A549 (cell line): ENCODE results near the gene DHDDS. TPM values are rescaled to one million over a fixed set of nuclear protein-coding genes. Genes with fewer than 3 reads are reported as not detected.

Source experiments
- ATAC-seq, 2 experiments: fragments of 200-7000 bp in 1 of 2; fragments of >200 bp in 1 of 2; cut with Nextera tagmentation in 1 of 2; cut with Tn5 transposase in 1 of 2; 3 replicates each; pipeline versions ENCODE4 v1.8.0 to v1.9.1; 2018 to 2020; ENCODE audit warnings: mild to moderate bottlenecking in 1 of 2, moderate library complexity in 1 of 2
- CTCF ChIA-PET: fragments of 300-600 bp; sonication (Branson Sonifier 250); formaldehyde crosslinking; extraction: SDS; loops from one replicate; lab custom pipeline; 2021; ENCODE audit warnings: antibody characterized with exemption, inconsistent platforms; lab: Yijun Ruan, JAX
- POLR2A ChIA-PET: fragments of 350-600 bp; formaldehyde crosslinking; extraction: SDS; loops from one replicate; lab custom pipeline; 2021; ENCODE audit warnings: antibody characterized with exemption, inconsistent platforms; lab: Yijun Ruan, JAX
- DNase-seq, 2 experiments: peaks; one replicate each; pipeline versions ENCODE4 v3.0.0 to v3.0.0-alpha.2; 2011 to 2016; ENCODE audit warnings: low read depth in 1 of 2, low spot score in 1 of 2
- FAIRE-seq: peaks from 2 replicates; lab custom pipeline; 2011; peaks lifted over from hg19 to GRCh38; lab: Jason Lieb, UNC
- H3K27ac ChIP-seq, 2 experiments: fragments of >200 bp; sonication (Bioruptor Twin); formaldehyde crosslinking; 3 replicates each; pipeline ENCODE4 v1.5.1; 2016 to 2017
- H3K4me1 ChIP-seq: fragments of >200 bp; sonication (Bioruptor Twin); formaldehyde crosslinking; 3 replicates; pipeline ENCODE4 v1.6.1; 2016
- H3K4me2 ChIP-seq: fragments of >200 bp; sonication (Bioruptor Twin); formaldehyde crosslinking; 3 replicates; pipeline ENCODE4 v1.6.1; 2016
- H3K4me3 ChIP-seq: fragments of >200 bp; sonication (Bioruptor Twin); formaldehyde crosslinking; 3 replicates; pipeline ENCODE4 v1.5.1; 2016
- H3K9me3 ChIP-seq: fragments of >200 bp; sonication (Bioruptor Twin); formaldehyde crosslinking; 3 replicates; pipeline ENCODE4 v1.6.1; 2016
- CEBPB ChIP-seq, 2 experiments: fragments of >200 bp in 1 of 2; sonication (Bioruptor Twin) in 1 of 2; formaldehyde crosslinking in 1 of 2; IDR thresholded peaks; 2 replicates each; pipeline ENCODE4 v1.6.1; 2012 to 2016
- CHD4 ChIP-seq: fragments of 200-600 bp; sonication (generic); IDR thresholded peaks from 2 replicates; pipeline ENCODE4 v1.6.1; 2016; ENCODE audit warnings: antibody characterized with exemption, mild to moderate bottlenecking, borderline replicate concordance
- EHF ChIP-seq: fragments of 250-450 bp; sonication (Bioruptor Pico); IDR thresholded peaks from 2 replicates; pipeline ENCODE4 v1.5.0; 2020; ENCODE audit warnings: mild to moderate bottlenecking
- EHMT2 ChIP-seq: fragments of 200-600 bp; sonication (generic); IDR thresholded peaks from 2 replicates; pipeline ENCODE4 v1.6.1; 2016; ENCODE audit warnings: antibody characterized with exemption, low read depth, mild to moderate bottlenecking, moderate library complexity
- ESRRA ChIP-seq: fragments of 150-350 bp; IDR thresholded peaks from 2 replicates; pipeline ENCODE4 v1.6.1; 2014; ENCODE audit warnings: mild to moderate bottlenecking, low read length, borderline replicate concordance
- FOXS1 ChIP-seq: fragments of 250-450 bp; sonication (Bioruptor Pico); IDR thresholded peaks from 2 replicates; pipeline ENCODE4 v1.5.0; 2020; ENCODE audit warnings: mild to moderate bottlenecking, moderate library complexity
- GATA3 ChIP-seq: IDR thresholded peaks from 2 replicates; pipeline ENCODE4 v1.6.1; 2012; ENCODE audit warnings: borderline replicate concordance
- HDAC2 ChIP-seq: fragments of 200-600 bp; sonication (generic); IDR thresholded peaks from 2 replicates; pipeline ENCODE4 v1.6.1; 2016
- HEYL ChIP-seq: fragments of 250-450 bp; sonication (Bioruptor Pico); IDR thresholded peaks from 2 replicates; pipeline ENCODE4 v1.8.0; 2021; ENCODE audit warnings: mild to moderate bottlenecking, moderate library complexity
- KDM1A ChIP-seq: fragments of 200-600 bp; sonication (generic); IDR thresholded peaks from 2 replicates; pipeline ENCODE4 v1.6.1; 2016; ENCODE audit warnings: low read depth, mild to moderate bottlenecking
- KDM5A ChIP-seq: fragments of 200-600 bp; sonication (generic); IDR thresholded peaks from 2 replicates; pipeline ENCODE4 v1.6.1; 2016; ENCODE audit warnings: antibody characterized with exemption, mild to moderate bottlenecking
- MAFK ChIP-seq: fragments of 450-650 bp; IDR thresholded peaks from 2 replicates; pipeline ENCODE4 v1.6.1; 2014; ENCODE audit not compliant: partially characterized antibody
- MAZ ChIP-seq: fragments of 150-350 bp; IDR thresholded peaks from 2 replicates; pipeline ENCODE4 v1.6.1; 2014; ENCODE audit warnings: antibody characterized with exemption, low read depth, low read length, borderline replicate concordance
- MYC ChIP-seq: IDR thresholded peaks from 2 replicates; pipeline ENCODE4 v1.6.1; 2012; ENCODE audit warnings: mild to moderate bottlenecking, inconsistent platforms, low read length, improper control_type of control experiment, borderline replicate concordance
- NR3C1 ChIP-seq: fragments of >200 bp; sonication (Bioruptor Twin); formaldehyde crosslinking; IDR thresholded peaks from 3 replicates; pipeline ENCODE4 v1.6.1; 2017
- PHF8 ChIP-seq: fragments of 200-600 bp; sonication (generic); IDR thresholded peaks from 2 replicates; pipeline ENCODE4 v1.6.1; 2016; ENCODE audit warnings: low read depth, mild to moderate bottlenecking, antibody characterized with exemption, moderate library complexity, borderline replicate concordance
- RFX5 ChIP-seq: fragments of 450-650 bp; IDR thresholded peaks from 2 replicates; pipeline ENCODE4 v1.7.1; 2014; ENCODE audit warnings: antibody characterized with exemption, mild to moderate bottlenecking, moderate library complexity
- TFCP2L1 ChIP-seq: fragments of 250-450 bp; sonication (Bioruptor Pico); IDR thresholded peaks from 2 replicates; pipeline ENCODE4 v1.5.0; 2021; ENCODE audit warnings: mild to moderate bottlenecking
- TP53 ChIP-seq: fragments of 250-450 bp; sonication (Bioruptor Pico); IDR thresholded peaks from 2 replicates; pipeline ENCODE4 v1.5.0; 2021; ENCODE audit warnings: mild to moderate bottlenecking, moderate library complexity
- ZC3H11A ChIP-seq: fragments of 450-650 bp; IDR thresholded peaks from 2 replicates; pipeline ENCODE4 v1.6.1; 2014; ENCODE audit warnings: antibody characterized with exemption, mild to moderate bottlenecking
- ZSCAN20 ChIP-seq: fragments of 250-450 bp; sonication (Bioruptor Pico); IDR thresholded peaks from 2 replicates; pipeline ENCODE4 v1.8.0; 2022; ENCODE audit warnings: mild to moderate bottlenecking, moderate library complexity
- WGBS: methylation state at CpG from one replicate; pipeline ENCODE4 v1.1.6; 2017; ENCODE audit errors: missing lambda C conversion rate; 5-methylcytosine and 5-hydroxymethylcytosine counted together
- polyA plus RNA-seq, 4 experiments: library from polyadenylated mRNA; depleted of rRNA in 3 of 4; stranded (reverse); fragments of >200 nt; fragmentation: RNase III in 1 of 4; extraction: RNeasy Plus Mini Kit Qiagen cat#74134 plus additional on column Dnase treatment in 1 of 4; gene quantifications; 2 replicates in 3 of 4; 3 replicates in 1 of 4; pipeline ENCODE4 v1.2.3, GENCODE V29; 2011 to 2017
- TF ChIP-seq, protein P1 (sequence below): fragments of >200 bp; sonication (Bioruptor Twin); formaldehyde crosslinking; IDR thresholded peaks from 2 replicates; pipeline ENCODE4 v1.6.1; 2016
- TF ChIP-seq, protein P2 (sequence below): IDR thresholded peaks from 2 replicates; pipeline ENCODE4 v1.6.1; 2012; ENCODE audit warnings: low read depth, borderline replicate concordance
- TF ChIP-seq, protein P3 (sequence below): IDR thresholded peaks from 2 replicates; pipeline ENCODE4 v1.6.1; 2012
- TF ChIP-seq, protein P4 (sequence below): fragments of 250-450 bp; sonication (Bioruptor Pico); IDR thresholded peaks from 2 replicates; pipeline ENCODE4 v1.5.0; 2020; ENCODE audit warnings: low read depth, mild to moderate bottlenecking, moderate library complexity
- TF ChIP-seq, protein P5 (sequence below): fragments of 150-350 bp; IDR thresholded peaks from 2 replicates; pipeline ENCODE4 v1.6.1; 2014; ENCODE audit warnings: low read depth, mild to moderate bottlenecking, low read length

Gene DHDDS
- polyA plus RNA-seq, 2 of the 4 experiments (the other 2 are of a cell fraction) = 26.0 to 27.3 TPM

DNA sequence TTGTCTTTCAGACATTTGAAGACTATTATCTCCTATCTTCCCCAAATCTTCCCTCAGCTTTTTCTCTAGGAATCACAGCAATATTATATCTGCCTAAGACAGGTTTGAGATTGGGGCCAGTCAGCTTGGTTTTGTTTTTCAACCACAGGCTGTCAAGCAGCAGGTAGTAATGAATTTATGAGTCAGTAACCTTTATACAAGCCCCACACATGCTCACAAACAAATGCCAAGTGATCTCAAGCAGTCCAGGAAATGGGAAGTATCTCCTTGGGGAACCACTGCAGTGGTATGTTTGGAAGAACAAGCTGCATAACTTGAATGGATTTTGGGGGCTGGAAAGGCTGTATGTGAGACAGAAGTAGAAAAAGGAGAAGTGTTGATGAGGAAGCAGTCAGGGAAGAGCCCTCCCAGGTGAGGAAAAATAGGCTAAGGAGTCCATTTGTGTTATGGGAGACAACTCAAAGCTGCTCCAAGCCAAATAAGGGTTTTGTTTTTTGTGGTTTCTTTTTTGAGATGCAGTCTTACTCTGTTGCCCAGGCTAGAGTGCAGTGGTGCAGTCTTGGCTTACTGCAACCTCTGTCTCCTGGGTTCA, 2.1 kb downstream of the DHDDS start:
- no peak overlapping the region for H3K27ac ChIP-seq
- peaks cover 9% of the 10 kb centered on the region; the same call in 1 of the 3 replicates for H3K4me1 ChIP-seq
- no peak for DNase-seq
- ChIA-PET POLR2A (no interaction called here), CTCF (interaction anchor here (1.2 to 2.3 kb wide), 2 partner anchors 36 to 43 kb away, joined by 3 to 8 read pairs; no protein-coding TSS in a partner anchor)
- no peak overlapping the region for H3K4me2 ChIP-seq
- no peak for FAIRE-seq
- H3K9me3 ChIP-seq = no peaks in the 10 kb centered on the region
- H3K4me3 ChIP-seq = no peak overlapping the region
- no peak for TF ChIP-seq GATA3
- no peak for TF ChIP-seq KDM5A
- TF ChIP-seq TFCP2L1 = no peak
- no peak for TF ChIP-seq KDM1A
- no peak for TF ChIP-seq TP53
- TF ChIP-seq ZSCAN20 (CRISPR knock-in tag) = no peak
- no peak for TF ChIP-seq CEBPB (IDR thresholded peaks at IDR 0.05)
- no peak for TF ChIP-seq NR3C1
- TF ChIP-seq MYC = no peak
- TF ChIP-seq EHMT2 = no peak
- no peak for TF ChIP-seq ZC3H11A
- ATAC-seq = no peak

DNA sequence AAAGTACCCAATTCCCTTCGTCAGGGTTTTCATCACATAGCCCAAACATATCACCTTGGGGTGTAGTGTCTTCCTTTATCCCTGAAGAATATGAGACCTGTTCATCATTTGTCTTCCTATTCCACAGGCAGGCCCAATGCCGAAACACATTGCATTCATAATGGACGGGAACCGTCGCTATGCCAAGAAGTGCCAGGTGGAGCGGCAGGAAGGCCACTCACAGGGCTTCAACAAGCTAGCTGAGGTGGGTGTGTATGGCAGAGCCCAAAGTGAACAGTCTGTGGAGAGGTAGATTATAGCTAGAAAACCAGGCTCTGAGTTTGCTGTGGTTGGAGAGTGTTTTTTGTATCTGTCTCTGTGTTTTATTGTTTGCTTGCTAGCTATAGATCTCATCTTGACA, 5.9 kb downstream of the DHDDS start:
- Histone ChIP-seq H3K4me1 (peaks cover 4% of the 10 kb centered on the region; the same call in 1 of the 3 replicates), H3K4me3 (no peak overlapping the region), H3K9me3 (no peaks in the 10 kb centered on the region), H3K4me2 (no peak overlapping the region), H3K27ac (no peak overlapping the region)
- no peak for TF ChIP-seq FOXS1 (CRISPR knock-in tag)
- TF ChIP-seq, protein P1, sequence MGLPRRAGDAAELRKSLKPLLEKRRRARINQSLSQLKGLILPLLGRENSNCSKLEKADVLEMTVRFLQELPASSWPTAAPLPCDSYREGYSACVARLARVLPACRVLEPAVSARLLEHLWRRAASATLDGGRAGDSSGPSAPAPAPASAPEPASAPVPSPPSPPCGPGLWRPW = no peak
- TF ChIP-seq MAFK = no peak
- TF ChIP-seq, protein P2, sequence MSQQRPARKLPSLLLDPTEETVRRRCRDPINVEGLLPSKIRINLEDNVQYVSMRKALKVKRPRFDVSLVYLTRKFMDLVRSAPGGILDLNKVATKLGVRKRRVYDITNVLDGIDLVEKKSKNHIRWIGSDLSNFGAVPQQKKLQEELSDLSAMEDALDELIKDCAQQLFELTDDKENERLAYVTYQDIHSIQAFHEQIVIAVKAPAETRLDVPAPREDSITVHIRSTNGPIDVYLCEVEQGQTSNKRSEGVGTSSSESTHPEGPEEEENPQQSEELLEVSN = no peak
- TF ChIP-seq ZSCAN20 (CRISPR knock-in tag) = no peak
- TF ChIP-seq RFX5 = no peak
- no peak for TF ChIP-seq CHD4
- TF ChIP-seq ESRRA = no peak
- no peak for TF ChIP-seq EHF (CRISPR knock-in tag)
- TF ChIP-seq, protein P3, sequence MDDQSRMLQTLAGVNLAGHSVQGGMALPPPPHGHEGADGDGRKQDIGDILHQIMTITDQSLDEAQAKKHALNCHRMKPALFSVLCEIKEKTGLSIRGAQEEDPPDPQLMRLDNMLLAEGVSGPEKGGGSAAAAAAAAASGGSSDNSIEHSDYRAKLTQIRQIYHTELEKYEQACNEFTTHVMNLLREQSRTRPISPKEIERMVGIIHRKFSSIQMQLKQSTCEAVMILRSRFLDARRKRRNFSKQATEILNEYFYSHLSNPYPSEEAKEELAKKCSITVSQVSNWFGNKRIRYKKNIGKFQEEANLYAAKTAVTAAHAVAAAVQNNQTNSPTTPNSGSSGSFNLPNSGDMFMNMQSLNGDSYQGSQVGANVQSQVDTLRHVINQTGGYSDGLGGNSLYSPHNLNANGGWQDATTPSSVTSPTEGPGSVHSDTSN = no peak
- TF ChIP-seq, protein P4, sequence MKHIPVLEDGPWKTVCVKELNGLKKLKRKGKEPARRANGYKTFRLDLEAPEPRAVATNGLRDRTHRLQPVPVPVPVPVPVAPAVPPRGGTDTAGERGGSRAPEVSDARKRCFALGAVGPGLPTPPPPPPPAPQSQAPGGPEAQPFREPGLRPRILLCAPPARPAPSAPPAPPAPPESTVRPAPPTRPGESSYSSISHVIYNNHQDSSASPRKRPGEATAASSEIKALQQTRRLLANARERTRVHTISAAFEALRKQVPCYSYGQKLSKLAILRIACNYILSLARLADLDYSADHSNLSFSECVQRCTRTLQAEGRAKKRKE = no peak
- TF ChIP-seq HDAC2 = no peak
- no peak for TF ChIP-seq PHF8
- no peak for DNase-seq
- ATAC-seq = no peak
- FAIRE-seq = no peak
- CTCF ChIA-PET = interaction anchor here (1.8 kb wide), 1 partner anchor 21 kb away, joined by 6 read pairs; no protein-coding TSS in a partner anchor
- POLR2A ChIA-PET = no interaction called here
- 88% methylated on average over 6 of the region's 6 CpGs for WGBS

DNA sequence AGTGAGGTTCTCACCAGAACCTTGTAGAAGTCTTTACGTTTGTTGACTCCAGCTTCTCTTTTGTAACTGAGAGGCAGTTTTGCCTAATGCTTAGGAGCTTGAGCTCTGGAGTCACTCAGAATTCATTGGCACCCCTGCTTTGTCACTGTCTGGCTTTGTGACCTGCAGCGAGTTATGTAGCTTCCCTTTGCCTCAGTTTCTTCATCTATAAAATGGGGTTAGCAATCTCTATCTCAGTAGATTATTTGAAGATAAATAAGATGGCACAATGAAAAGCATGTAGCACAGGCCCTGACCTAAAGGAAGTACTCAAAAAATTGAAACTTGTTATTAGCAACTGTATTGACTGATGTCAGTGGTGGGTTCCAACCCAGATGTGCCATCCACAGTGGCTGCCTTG, 8.1 kb downstream of the DHDDS start:
- CTCF ChIA-PET = interaction anchor here (1.0 kb wide), 1 partner anchor 271 kb away, joined by 3 read pairs; the partner anchor contains the start of gene ZNF593
- no peak overlapping the region for H3K4me2 ChIP-seq
- no peak for ATAC-seq
- H3K27ac ChIP-seq = no peak overlapping the region
- no peak overlapping the region for H3K4me3 ChIP-seq
- H3K9me3 ChIP-seq = no peaks in the 10 kb centered on the region
- DNase-seq = no peak
- TF ChIP-seq HEYL (CRISPR knock-in tag) = no peak
- TF ChIP-seq, protein P5, sequence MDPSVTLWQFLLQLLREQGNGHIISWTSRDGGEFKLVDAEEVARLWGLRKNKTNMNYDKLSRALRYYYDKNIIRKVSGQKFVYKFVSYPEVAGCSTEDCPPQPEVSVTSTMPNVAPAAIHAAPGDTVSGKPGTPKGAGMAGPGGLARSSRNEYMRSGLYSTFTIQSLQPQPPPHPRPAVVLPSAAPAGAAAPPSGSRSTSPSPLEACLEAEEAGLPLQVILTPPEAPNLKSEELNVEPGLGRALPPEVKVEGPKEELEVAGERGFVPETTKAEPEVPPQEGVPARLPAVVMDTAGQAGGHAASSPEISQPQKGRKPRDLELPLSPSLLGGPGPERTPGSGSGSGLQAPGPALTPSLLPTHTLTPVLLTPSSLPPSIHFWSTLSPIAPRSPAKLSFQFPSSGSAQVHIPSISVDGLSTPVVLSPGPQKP = no peak
- no peak for TF ChIP-seq MAZ
- no peaks in the 10 kb centered on the region for H3K4me1 ChIP-seq
- WGBS = 98% methylated on average over 2 of the region's 2 CpGs
- no peak for FAIRE-seq
- POLR2A ChIA-PET = no interaction called here
